Stimulated activated CD4-positive, alpha-beta T cell treated with anti-CD3 and anti-CD28 coated beads, Interleukin-2, amount 100 ng/mL, for 48 hours (primary cell): ENCODE results near the gene FGF3.

Experiments used
- DNase-seq, 2 donors: peaks; one replicate each; pipeline ENCODE4 v3.0.0-alpha.2; 2020

The FGF3 gene

GRCh38 chr11:69843529-69843921 lies 24.3 kb upstream of the FGF3 start:
- no peak for DNase-seq

- DNase-seq, result no peak
Observed at GRCh38 chr11:69842746-69843528, 23.7 kb upstream of the FGF3 start.

- DNase-seq, result peak; percentile 20 to 32
Observed at GRCh38 chr11:69841859-69842698, 22.9 kb upstream of the FGF3 start.

- DNase-seq, result no peak
Observed at GRCh38 chr11:69841170-69841858, 22.1 kb upstream of the FGF3 start.

GRCh38 chr11:69840371-69841169 lies 21.4 kb upstream of the FGF3 start:
- no peak for DNase-seq

- DNase-seq, result no peak
Observed at GRCh38 chr11:69839516-69839915, 20.3 kb upstream of the FGF3 start.

GRCh38 chr11:69837791-69838190 lies 18.6 kb upstream of the FGF3 start:
- no peak for DNase-seq

GRCh38 chr11:69836401-69836800 lies 17.2 kb upstream of the FGF3 start:
- no peak for DNase-seq

GRCh38 chr11:69834811-69835800 lies 15.9 kb upstream of the FGF3 start:
- no peak for DNase-seq

GRCh38 chr11:69834251-69834650 lies 15.0 kb upstream of the FGF3 start:
- DNase-seq, result no peak

- DNase-seq, result no peak
Observed at GRCh38 chr11:69832561-69833413, 13.6 kb upstream of the FGF3 start.

- DNase-seq, result no peak
Observed at GRCh38 chr11:69831985-69832384, 12.8 kb upstream of the FGF3 start.

GRCh38 chr11:69830086-69830485 lies 10.9 kb upstream of the FGF3 start:
- DNase-seq, result no peak

GRCh38 chr11:69828971-69829344 lies 9.7 kb upstream of the FGF3 start:
- no peak for DNase-seq

- DNase-seq, result no peak
Observed at GRCh38 chr11:69828276-69828970, 9.2 kb upstream of the FGF3 start.

GRCh38 chr11:69826773-69827172 lies 7.6 kb upstream of the FGF3 start:
- no peak for DNase-seq

GRCh38 chr11:69825941-69826340 lies 6.7 kb upstream of the FGF3 start:
- DNase-seq, result no peak

- DNase-seq, result no peak
Observed at GRCh38 chr11:69825037-69825834, 6.0 kb upstream of the FGF3 start.
